Measurements from ENCODE around the gene DHRS3.
A peak's percentile ranks its signal among the peaks of the same experiment; 100 is the strongest.

The DHRS3 gene

GRCh38 chr1:12636098-12636950 lies 18.3 kb upstream of the DHRS3 start:
- DNase-seq = no peak

- no peak for DNase-seq
These were observed 16.7 kb upstream of the DHRS3 start for GRCh38 chr1:12634696-12635202.

DNA sequence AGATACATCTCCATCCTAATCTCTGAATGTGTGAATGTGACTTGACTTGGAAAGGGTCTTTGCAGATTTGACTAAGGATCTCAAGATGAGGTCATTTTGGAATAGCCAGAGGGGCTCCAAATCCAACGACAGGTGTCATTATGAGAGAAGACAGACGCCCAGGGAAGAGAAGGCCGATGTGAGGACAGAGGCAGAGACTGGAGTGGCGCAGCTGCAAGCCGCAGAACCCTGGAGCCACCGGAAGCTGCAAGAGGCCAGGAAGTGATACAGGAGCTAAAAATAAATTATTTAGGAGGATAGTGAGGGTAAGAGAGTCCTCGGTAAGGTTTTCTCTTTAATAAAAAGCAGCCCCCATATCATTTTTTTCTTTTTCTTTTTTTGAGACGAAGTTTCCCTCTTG lies 16.1 kb upstream of the DHRS3 start:
- no peak for DNase-seq

DNA sequence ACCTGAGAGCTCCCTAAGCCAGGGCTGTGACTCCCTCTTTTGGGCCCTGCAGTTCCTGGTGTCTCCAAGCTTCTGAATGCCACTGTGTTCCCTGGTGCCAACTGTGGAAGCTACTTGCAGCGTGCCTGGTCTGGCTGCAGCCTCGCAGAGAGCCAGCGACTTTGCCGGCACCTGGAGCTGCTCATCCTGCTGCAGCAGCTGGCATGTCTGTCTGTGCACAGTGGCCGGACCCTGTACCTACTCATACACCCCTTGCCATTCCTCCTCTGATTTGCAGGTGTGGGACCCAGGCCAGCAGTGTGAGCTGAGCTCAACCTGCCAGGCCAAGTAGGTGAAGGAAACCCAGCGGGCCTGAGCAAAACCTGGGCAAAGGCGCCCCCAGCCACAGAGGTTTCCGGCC lies 13.6 kb upstream of the DHRS3 start:
- DNase-seq = no peak

GRCh38 chr1:12630946-12631530 lies 13.0 kb upstream of the DHRS3 start:
- DNase-seq = no peak

DNA sequence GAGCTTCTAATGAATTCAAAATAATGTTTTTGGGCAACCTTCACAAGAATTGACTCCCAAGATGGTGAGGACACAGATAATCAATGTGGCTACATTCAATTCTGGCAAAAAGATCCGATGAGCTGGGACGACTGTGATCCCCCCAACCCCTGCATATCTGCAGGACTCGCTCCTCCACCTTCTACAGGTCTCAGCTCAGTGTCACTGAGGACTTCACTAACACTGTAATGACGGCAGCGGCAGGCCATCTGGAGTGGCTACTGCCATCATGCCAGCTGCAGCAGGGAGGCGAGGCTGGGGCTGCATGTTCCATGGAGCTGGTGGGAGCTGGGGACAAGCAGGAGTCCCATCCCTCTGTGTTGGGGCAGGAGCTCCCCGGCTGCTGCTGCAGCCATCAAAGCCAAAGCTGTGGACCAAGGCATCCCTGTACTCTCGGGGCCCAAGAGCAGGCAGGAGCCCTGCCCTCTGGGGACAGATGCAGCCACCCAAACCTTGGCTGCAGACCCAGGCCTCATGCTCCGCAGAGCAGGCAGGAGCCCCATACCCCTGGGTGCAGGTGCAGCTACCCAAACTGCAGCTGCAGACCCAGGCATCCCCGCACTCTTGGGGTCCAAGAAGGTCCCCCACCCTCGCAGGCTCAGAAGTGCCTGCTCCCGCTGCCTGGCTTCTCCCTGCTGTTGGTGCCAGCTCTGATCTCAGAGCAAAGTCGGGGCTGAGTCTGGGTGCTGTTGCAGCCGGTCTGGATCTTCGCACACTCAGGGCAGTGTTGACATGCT lies 12.2 kb upstream of the DHRS3 start:
- no peak for DNase-seq

- DNase-seq = no peak
These were observed 11.5 kb upstream of the DHRS3 start for GRCh38 chr1:12629511-12629956.

DNA sequence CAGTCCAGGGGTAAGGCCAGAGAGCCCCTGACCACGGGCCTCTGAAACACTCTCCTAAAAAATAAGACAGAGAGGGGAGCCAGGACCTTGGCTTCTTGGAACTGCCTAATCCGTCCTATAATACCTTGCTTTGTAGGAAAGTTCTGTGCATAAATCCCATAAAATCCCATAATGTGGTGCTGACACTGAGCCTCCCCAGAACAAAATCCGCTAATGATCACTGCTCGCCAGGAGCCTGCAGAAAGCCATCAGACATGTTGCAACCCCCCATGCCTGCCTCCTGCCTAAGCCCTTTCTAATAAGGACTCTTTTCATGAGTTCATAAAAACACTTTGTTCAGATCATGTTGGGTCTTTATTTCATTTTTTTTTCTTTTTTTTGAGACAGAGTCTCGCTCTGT lies 9.3 kb upstream of the DHRS3 start:
- DNase-seq = no peak

DNA sequence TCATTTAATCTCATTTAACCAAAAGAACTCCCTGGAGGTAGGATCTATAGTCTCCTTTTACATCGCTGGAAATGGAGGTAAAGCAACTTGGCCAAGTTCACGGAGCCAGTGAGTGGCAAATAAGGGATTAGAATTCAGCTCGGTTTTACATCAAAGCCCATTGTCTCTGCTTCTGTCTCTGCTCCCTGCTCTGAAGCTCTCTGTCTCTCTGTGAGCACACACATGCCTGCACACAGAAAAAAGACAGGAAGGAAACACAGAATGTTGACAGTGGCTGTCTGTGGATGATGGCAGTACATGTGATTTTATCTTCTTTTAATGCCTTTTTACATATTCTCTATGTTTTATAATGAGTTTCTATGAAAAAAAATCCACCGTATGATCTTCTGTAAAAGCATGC lies 8.9 kb upstream of the DHRS3 start:
- DNase-seq = no peak

DNA sequence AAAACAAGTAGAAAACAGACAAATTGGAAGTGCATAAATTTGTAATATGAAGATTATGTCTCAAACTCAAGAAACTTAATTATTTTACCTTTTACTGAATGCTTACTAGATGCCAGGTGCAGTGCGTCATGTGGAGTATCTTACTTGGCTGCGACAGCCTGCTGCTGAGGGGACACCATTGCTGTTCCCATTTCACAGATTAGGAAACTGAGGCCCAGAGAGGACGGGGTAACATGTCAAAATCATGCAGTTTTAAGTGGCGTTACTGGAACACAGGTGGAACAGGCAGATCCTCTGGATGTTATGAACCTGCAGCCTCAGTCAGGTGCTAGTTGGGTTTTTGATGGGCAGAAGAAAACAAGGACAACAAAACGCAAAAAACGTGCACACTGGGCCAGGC lies 7.3 kb upstream of the DHRS3 start:
- no peak for DNase-seq

DNA sequence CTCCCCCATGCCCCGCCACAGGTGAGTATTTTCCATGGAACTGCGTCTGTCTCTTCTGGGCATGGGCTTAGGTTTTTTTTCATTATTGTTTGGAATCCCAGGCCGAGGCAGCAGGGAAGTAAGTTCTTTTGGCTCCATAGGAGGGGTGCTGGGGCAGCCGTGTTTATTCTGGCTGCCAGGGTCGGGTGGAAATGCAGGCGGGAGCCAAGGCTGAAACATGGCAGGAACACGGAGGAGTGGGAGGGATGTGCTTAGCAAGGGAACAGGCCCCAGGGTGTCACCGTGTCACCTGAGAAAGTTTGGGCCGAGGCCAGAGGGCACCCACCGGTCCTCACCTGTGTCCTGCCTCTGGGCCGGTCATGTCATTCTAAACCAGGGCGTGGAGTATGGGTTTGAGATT lies 4.5 kb upstream of the DHRS3 start:
- DNase-seq = no peak

DNA sequence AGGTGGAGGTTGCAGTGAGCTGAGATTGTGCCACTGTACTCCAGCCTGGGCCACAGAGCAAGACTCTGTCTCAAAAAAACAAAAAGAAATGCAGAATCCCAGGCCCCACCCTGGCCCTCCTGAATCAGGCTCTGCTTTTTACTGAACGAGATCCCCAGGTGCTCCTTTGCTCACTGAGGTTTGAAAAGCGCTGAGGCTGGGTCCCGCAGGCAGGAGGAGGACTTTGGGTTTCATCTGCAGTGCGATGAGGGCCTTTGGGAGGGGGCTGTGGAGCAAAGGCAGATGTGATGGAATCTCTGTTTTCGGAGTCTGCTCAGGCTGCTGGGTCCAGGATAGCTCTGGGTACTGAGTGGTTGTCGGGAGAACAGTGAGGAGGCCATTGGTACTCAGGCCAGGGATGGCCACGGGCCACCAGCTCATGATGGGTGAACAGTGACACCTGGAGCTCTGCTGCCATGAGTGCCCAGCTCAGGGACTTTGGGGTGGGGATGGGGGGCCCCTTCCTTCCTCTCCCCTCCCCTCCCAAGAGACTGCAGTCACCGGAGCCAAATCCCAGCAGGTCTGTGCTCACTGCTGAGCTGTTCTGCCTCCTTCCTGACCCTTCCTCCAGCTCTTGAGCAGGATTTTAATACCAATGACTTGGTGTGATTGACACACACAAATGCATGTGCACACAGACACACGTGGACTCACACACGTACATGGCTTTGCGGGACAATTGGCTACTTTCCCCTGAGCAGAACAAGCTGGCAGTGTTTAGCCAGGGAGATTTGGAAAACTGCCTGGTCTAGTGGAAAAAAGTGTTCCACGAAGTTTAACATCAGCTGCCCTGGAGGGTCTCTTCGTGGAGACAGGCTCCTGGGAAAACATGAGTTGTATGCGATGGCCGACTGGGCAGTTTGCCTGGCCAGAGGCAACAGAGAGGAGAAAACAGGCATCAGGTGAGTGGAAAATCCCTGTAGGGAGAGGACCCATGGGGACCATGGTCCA lies 3.6 kb upstream of the DHRS3 start:
- no peak for DNase-seq

DNA sequence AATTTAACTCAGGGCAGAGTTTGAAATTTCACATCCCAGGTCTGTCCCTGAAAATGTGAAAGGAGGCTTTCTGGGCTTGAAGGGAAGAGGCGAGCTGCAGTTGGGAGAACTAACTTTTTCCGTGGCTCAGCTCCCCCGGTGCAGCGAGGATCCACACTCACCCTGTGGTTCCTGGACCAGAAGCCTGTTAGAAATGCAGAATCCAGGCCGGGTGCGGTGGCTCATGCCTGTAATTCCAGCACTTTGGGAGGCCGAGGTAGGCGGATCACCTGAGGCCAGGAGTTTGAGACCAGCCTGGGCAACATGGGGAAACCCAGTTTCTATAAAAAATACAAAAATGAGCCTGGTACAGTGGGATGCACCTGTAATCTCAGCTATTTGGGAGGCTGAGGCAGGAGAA lies 2.9 kb upstream of the DHRS3 start:
- DNase-seq = no peak

DNA sequence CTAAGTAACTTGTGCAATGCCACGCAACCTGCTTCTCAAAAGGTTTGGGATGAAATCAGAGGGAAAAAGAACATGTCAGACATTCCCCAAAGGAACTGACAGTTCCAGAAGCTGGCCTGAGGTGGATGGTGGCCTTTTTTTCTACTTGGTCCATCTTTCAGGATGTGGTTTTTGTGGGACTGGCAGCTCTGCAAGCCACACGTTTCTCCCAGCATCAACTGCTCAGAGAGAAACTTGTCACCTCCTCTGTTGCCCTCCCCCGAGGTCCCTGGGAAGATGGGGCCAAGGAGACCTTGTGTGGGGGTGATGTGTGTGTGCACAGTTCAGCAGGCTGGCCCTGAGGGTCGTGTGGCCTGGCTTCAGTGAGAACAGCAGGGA lies 2.5 kb upstream of the DHRS3 start:
- DNase-seq = peak; percentile 65

DNA sequence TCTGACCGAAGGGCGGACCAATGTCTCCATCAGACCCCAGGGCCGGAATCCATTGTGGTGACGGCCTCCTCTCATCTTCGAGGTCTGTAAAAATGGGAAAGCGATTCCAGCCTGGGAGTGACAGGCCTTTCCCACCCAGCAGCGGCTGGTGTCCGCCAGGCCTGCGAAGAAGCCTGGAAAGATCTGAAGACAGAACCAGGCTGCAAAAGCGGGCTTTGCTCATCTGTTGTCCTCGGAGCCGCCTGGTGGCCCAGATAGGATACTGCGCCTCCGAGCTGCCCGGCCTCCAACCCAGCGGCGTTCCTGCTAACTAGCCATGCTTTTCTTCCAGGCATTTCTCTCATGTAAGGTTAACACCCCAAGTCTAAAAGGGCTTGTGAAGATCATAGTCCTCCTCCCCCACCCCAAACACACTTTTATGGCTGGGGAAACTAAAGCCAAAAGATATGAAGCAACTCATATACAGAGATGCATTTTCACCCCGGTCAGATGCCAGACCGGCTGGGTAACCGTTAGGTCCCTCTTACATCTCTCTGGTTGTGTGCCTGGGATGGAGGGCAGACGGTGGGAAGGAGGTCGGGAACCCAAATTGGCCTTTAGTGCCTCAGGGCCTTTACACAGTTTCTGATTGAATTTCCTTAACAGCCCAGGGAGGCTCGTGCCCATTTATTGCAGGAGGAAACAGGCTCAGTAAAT lies 1.9 kb upstream of the DHRS3 start:
- peak; percentile 88 for DNase-seq

- peak; percentile 83 for DNase-seq
These were observed 1.2 kb upstream of the DHRS3 start for GRCh38 chr1:12618965-12619791.

- no peak for DNase-seq
These were observed 603 bp upstream of the DHRS3 start for GRCh38 chr1:12618661-12618964.

DNA sequence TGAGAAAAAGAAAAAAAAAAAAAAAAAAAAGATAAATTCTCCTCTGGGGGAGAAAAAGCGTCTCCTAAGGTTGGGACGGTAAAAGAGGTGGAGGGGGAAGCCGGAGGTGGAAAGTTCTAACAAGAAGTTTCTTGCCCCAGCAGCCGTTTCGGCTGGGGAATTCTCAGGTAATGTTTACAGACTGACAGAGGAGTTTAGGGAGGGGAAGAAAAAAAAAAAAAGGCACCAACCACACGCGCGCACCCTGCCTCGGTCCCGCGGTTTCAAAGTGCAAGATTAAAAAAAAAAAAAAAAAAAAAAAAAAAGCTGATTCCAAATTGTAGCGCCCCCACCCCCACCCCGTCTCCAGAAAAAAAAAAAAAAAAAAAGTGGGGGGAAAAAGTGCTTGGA lies 504 bp downstream of the DHRS3 start:
- DNase-seq = no peak

DNA sequence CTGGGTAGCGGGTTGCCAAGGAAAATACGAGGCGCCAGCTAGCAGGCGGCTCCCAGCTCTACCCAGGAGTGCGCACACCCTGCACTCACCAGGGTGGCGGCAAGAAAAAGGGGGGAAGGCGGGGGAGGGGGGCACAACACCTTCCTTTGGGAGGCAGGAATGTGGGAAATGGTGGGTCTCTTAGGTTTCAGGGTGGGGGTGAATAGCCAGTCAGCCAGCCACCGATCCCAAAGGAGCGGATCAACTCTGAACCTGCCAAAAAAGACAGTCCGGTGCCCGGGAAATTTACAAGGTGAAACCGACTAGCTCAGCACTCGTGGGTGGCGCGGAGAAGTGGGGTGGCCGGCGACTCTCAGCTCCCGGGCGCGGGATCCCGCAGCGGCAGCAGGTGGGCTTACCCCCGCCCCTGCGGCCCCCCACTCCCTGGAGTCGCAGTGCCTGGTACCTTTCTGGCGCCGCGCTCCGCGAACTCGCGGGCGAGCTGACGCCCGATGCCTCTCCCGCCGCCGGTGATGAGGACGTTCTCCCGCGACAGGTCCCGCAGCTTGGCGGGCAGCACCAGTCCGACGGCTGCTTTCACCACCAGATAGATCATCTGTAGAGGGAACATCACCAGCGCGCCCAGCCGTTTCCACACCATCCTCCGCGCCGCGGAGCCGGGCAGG lies 1.2 kb downstream of the DHRS3 start:
- peak; percentile 75 for DNase-seq
